ENCODE data around the gene RAB37.

DNA sequence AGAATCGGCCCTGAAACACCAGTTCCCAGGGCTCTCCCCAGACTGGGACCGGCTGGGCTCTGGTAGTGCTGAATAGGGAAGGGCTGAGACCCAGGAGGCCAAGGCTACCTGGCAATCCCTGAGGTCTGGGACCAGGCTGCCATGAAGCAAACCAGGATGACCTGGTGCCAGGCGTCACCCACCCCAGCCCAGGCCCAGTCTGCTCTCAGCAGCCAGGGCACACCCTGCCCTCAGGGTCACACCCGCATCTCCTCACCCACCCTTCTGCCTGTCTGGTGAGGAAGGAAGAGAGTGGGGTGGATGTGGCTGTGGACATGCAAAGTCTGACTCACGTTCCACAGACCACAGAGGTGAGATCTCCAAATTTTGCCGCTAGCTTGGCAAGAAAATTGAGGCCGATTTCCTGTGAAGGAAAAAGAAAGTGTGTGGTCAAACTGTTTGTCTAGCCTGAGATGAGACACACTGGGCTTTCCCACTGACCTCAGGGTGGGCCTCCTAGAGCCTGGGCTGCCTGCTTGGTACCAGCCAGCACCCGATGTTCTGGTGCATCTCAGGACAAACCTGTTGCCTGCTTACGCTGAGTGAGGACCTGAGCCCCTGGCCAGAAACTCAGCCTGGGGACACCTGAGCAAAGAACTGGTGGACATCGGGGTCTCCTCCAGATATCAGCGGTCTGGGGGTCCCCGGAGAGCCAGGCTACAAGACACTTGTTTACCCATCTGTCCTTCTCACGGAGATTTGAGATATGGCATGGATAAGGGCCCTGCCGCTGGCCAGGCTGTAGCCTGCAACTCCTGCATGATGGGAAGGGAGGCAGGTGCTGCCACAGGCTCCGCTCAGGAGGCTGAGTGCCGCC lies 6.3 kb upstream of the RAB37 start:
- TF ChIP-seq, protein P1, sequence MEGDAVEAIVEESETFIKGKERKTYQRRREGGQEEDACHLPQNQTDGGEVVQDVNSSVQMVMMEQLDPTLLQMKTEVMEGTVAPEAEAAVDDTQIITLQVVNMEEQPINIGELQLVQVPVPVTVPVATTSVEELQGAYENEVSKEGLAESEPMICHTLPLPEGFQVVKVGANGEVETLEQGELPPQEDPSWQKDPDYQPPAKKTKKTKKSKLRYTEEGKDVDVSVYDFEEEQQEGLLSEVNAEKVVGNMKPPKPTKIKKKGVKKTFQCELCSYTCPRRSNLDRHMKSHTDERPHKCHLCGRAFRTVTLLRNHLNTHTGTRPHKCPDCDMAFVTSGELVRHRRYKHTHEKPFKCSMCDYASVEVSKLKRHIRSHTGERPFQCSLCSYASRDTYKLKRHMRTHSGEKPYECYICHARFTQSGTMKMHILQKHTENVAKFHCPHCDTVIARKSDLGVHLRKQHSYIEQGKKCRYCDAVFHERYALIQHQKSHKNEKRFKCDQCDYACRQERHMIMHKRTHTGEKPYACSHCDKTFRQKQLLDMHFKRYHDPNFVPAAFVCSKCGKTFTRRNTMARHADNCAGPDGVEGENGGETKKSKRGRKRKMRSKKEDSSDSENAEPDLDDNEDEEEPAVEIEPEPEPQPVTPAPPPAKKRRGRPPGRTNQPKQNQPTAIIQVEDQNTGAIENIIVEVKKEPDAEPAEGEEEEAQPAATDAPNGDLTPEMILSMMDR (IDR thresholded peaks at IDR 0.05): no peak
- TF ChIP-seq POLR2A (IDR thresholded peaks at IDR 0.05): no peak

Data from testis (tissue), 2 donors.